DMS 273 (cell line): Measurements from ENCODE around the gene HAS3.
"Not testable (repeated sequence)": the region's sequence is repeated elsewhere in the genome, so short reads cannot be mapped to it uniquely, and the experiment has no call there.

ENCODE experiments used
- DNase-seq: peaks from one replicate; lab custom pipeline; 2025; ENCODE audit not compliant: unreplicated experiment; lab: John Stamatoyannopoulos, UW

The HAS3 gene

DNA sequence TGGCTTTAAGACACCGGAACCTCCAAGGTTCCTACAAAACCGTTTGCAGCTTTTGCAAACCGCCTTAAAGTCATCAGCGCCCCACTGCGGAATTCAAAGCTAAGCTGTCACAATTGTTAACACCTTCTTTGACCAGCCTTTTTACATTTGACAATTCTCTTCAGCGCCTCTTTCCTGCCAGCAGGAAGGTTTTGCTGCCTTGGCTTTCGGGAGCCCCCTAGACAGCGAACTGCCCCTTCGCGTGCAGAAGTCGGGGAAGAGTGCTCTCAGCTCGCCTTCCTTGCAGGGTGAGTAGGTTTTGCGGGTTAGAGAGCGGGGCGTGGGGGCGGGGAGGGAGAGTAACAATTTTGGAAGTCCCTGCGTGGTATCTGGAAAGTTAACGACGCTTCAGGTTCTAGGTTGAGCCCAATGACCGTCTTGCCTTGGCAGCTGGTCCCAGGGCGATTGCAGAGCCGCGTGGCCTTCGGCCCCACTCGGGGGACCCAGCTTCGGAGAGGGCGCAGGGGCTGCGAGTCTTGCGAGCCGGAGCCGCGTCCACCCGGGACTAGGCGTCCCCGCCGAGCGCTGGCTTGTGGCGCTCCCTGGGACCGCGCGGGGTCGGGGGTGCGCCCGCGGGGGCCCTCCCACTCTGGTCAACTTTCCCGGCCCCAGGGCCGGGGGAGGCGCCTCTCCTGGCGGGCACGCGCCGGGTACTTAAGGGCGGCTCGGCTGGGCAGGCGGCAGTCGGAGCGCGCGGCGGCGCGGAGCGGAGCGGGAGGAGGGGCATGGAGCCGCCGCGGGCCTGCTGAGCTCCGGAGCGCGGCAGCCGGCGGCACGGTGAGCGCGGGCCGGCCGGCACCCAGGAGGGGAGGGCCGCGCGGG is at the start of gene HAS3:
Gene HAS3, plus strand, starts transcription at position 153 of the 861 bp plus-strand sequence. CDS start 3,743 bp downstream, outside the sequence.
- DNase-seq = peak; percentile 89

DNA sequence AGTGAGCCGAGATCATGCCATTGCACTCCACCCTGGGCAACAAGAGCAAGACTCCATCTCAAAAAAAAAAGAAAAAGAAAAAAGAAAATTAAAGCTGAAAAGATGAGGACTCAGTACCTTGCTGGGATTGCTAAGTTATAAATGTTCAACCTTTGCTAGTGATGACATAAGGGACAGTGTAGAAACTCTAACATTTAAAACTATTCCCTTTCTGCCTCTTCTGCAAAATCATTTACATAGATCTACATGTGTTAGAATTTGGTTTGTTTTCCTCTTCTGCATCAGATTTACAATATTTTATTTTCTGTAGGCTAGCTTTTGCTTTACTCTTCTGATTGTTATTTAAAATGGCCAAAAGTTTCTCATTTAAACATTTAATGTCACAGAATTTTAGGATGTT is 49.5 kb upstream of the HAS3 start:
- DNase-seq = no peak

- no peak for DNase-seq
Measured at GRCh38 chr16:69056421-69056820, 49.0 kb upstream of the HAS3 start.

GRCh38 chr16:69057400-69058378 is 47.8 kb upstream of the HAS3 start:
- peak; percentile 36 for DNase-seq

DNA sequence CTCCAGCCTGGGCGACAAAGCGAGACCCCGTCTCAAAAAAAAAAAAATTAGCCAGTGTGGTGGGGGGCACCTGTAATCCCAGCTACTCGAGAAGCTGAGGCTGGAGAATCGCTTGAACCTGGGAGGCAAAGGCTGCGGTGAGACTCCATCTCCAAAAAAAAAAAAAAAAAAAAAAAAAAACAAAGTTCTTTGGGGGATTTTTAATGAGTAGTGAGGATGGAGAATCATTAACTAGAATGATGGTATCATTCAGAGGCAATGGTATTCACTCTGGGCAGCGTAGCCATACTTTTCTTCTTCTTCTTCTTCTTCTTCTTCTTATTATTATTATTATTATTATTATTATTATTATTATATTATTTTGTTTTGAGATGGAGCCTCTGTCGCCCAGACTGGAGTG is 42.0 kb upstream of the HAS3 start:
- DNase-seq = not testable (repeated sequence)

DNA sequence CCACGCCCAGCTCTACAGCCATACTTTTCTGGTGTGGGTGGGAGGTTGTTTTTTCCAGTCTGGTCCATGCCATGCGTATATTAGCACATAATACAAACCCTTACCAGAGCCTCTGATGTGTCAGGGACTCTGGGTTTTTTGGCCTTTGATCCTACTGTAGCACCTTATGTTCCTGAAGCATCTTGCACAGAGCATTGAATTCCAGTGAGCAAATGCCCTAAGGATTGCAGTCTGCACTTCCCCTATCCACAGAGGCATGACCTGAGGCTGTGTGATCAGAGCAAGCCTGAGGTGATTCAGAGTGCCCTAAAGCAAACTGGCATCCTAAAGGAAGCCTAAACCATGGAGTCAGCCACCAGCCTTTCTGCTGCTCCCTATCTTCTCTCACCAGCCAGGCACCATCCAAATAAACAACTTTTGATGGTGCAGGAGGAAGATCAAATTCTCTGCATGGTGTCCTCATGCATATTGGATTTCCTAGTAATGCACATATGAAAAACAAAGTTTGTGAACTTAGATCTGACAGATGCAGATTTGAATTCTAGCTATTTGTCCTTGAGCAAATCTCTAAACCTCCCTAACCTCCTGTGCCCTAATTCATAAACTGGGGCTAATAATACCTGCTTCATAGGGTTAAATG is 41.2 kb upstream of the HAS3 start:
- no peak for DNase-seq

DNA sequence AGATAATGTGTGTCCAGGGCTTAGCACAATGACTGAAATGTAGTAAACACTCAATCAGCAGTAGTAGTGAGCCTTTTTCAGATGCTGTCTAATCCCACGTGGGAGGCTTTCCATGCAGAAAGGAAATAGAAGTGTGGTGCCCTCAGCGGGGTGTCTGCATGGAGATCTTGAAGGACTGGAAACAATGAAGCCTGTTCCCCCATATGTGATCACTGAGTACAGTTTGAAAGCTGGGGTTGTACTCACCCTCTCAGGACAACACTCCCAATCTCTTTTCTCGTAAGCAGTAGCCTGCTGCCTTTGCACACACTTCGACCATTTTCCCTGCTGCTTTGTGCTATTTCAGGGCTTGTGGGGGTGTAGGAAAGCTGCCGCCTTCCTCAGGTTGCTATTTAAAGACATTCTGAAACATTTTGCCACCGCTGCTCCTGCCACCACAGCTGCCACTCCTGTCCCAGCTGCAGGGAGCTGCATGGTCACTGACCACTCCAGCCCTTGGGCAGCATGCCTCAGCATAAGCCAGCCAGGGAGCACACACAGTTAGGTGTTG is 40.6 kb upstream of the HAS3 start:
- DNase-seq = no peak

GRCh38 chr16:69069504-69069903 is 35.9 kb upstream of the HAS3 start:
- no peak for DNase-seq

DNA sequence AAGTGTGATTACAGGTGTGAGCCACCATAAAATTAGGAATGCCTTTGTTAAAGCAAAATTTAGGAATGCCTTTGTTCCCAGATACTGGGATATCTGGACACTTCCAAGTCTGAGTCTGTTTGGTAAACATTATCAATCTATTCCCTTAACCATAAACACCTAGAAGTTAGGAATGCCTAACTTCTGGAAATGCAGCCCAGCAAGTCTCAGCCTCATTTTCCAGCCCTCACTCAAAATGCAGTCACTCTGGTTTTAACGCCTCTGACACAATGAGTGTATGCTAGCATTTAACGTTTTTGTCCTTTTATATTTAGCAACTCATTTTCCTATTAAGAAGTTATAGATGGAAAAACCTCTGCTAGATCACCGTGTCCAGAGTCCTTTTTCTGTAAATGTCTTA is 34.4 kb upstream of the HAS3 start:
- DNase-seq = no peak

DNA sequence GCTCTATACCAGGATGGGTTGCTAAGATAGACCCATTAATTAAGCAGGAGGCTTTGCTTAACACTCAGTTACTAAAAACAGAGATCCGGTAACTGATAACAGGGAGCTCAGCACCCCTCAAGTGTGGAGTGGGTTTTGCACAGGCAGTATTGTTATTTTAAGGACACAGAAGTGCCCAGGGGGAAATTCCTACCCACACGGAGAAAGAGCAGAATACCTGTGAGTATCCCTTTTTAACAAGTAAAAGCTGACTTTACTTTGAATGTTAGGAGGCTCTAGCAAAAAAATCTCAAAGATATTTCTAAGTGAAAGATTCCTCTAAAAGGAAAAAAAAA is 32.8 kb upstream of the HAS3 start:
- no peak for DNase-seq

DNA sequence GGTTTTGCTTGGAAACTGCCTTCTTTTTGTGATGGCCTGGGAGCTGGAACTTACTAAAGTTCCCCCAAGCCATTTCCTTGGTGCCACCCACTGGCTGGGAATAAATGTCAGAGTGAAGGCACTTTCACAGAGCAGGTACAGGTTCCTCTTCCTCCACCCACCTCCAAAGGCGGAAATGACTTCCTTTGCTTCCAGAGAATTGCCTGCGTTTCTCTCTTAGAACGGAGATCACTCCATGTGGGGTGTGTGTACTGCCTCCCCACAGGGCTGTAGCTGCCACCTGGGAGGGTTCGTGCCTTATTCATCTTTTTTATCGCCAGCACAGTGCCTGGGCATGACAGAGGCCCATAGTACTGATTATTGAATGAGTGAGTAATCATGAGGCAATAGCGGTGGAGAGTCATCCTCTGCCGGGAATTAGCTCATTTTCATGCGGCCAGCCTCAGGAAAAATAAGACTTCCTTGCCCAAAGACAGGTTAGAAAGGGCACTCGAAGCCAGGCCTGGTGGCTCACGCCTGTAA is 32.2 kb upstream of the HAS3 start:
- DNase-seq = no peak

- DNase-seq = no peak
Measured at GRCh38 chr16:69077251-69077650, 28.2 kb upstream of the HAS3 start.

DNA sequence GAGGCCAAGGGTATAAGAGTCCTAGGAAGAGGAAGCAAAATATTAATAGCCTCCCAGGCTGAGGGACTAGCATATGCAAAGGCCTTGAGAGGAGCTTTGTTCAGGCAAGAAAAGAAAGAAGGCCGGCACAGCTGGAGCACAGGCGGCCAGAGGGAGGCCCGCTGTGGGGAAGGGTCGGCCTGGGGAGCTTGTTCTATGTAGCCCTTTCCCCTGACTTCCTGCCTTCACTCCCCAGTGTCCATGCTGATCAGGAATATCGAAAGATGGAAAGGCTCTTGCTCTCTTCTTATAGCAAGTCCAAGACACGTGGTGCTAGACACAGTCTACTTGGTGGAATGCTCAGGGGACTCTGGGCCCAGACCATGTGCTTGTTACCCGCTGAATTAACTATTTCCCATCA is 27.4 kb upstream of the HAS3 start:
- no peak for DNase-seq

DNA sequence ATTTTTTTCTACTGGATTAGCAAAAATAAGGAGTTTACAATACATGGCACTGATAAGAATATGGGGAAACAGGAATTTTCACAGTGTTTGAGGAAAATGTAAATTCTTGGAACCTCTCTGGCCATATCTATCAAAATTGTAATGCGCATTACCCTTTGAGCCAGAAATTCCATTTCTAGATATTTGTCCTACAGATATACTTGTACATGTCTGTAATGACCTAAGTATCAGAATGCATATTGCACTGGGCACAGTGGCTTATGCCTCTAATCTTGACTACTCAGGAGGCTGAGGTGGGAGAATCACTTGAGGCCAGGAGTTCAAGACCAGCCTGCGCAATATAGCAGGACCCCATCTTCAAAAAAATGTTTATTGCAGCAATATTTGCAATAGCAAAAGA is 25.8 kb upstream of the HAS3 start:
- DNase-seq = no peak

DNA sequence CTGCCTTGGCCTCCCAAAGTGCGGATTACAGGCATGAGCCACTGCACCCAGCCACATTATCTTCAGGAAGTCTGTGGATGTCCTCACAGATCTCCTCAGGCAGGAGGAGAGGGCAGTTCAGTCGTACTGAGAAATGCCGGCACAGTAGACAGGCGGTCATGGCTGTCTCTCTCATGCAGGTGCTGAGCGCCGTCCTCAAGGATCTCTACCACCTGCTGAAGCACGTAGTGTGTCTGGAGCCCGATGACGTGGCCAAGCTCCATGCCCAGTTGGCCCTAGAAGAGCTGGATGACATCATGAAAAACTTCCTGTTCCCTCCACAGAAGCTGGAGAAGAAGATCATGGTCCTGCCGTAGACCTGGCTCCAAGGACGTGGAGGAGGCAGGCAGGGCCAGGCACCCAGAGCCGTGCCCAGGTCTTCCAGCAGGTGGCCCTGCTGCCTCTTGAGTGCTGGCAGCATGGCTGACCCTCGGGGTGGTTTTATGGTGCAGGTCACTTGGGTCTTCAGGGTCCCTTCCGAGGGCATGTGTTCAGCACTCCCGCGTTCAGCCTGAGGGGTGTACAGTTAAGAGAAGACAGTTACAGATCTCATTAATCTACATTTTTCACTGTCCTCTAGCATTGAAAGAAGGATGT is 22.0 kb upstream of the HAS3 start:
- peak; percentile 21 for DNase-seq

DNA sequence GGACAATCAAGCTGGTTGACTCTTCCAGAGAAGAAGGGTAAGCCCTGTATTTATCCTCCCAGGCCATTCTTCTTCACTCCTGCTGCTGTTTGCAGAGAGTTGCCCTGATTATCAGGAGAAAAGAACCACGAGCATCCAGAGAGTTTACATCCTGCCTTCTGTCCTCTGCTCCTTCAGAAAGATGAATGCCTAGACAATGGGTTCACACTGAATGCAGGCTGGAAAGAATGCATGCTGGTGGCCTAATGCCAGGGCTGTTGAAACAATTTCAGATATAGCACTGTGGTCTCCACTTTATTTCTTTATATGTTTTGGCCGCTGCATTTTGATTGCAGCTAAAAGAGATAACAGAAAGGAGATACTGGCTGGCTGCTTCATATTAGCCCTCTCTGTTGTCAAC is 21.2 kb upstream of the HAS3 start:
- DNase-seq = no peak

GRCh38 chr16:69085032-69085695 is 20.3 kb upstream of the HAS3 start:
- DNase-seq = no peak

DNA sequence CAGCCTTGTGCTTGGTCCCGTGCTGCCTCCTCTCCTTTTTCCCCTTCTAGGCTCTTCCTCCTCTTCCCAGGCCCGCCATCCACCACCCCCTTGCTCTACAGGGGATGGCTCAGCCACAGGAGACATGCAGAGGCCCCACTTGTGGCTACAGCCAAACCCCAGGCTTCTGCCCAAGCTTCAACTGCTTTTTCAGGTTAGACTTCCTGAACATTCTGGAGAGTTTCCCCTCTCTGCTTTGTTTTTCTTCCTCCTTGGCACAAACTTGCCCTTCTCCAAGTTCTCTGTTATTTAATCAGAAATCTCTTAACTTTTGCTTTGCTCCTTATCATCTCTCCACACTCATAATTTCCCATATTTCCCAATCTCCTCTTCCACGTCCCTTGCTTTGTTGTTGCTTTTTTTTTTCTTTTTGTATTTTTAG is 18.3 kb upstream of the HAS3 start:
- DNase-seq = no peak

GRCh38 chr16:69088684-69089083 is 16.8 kb upstream of the HAS3 start:
- DNase-seq = no peak
